Endothelial cell of umbilical vein (primary cell): ENCODE results near the gene NSA2. TPM values are rescaled to one million over a fixed set of nuclear protein-coding genes. Genes with fewer than 3 reads are reported as not detected.
"Not testable (repeated sequence)": the region's sequence is repeated elsewhere in the genome, so short reads cannot be mapped to it uniquely, and the experiment has no call there.

ENCODE experiments used
- BruUV-seq: library from RNA; stranded (reverse); fragments of 400-500 nt; replicated peaks from 2 replicates; lab custom pipeline; 2021; lab: Mats Ljungman, UMichigan
- CTCF ChIA-PET: fragments of 300-600, 350-600 bp; sonication (Branson Sonifier 250); formaldehyde crosslinking; loops from one replicate; lab custom pipeline; 2021; ENCODE audit warnings: antibody characterized with exemption, inconsistent platforms; lab: Charles Lee
- POLR2A ChIA-PET: fragments of 300-600, 350-600 bp; sonication (Branson Sonifier 250); formaldehyde crosslinking; loops from one replicate; lab custom pipeline; 2021; ENCODE audit warnings: antibody characterized with exemption, inconsistent platforms; lab: Charles Lee
- DNase-seq: peaks from one replicate; pipeline ENCODE4 v3.0.0-alpha.2; 2011; ENCODE audit warnings: low read depth, low spot score
- FAIRE-seq: peaks from 2 replicates; lab custom pipeline; 2011; peaks lifted over from hg19 to GRCh38; lab: Jason Lieb, UNC
- H2AFZ ChIP-seq: 2 replicates; pipeline ENCODE4 v1.6.0; 2012; ENCODE audit warnings: low read depth, low read length, control low read depth, inconsistent platforms
- H3K27ac ChIP-seq: 2 replicates; pipeline ENCODE4 v1.5.1; 2011; ENCODE audit warnings: low read depth, mild to moderate bottlenecking, control low read depth, low read length, moderate library complexity; ENCODE audit not compliant: insufficient read depth
- H3K27me3 ChIP-seq, 2 experiments: 2 replicates each; pipeline versions ENCODE4 v1.6.0 to v1.6.1; 2011; ENCODE audit warnings: low read length in 2 of 2, mixed read lengths in 1 of 2; ENCODE audit not compliant: control insufficient read depth in 2 of 2, insufficient read depth in 2 of 2
- H3K36me3 ChIP-seq, 2 experiments: 2 replicates in 1 of 2; 3 replicates in 1 of 2; pipeline ENCODE4 v1.5.1; 2011; ENCODE audit warnings: low read length in 2 of 2, mild to moderate bottlenecking in 1 of 2, moderate library complexity in 1 of 2; ENCODE audit not compliant: control insufficient read depth in 2 of 2, insufficient read depth in 2 of 2; ENCODE audit errors: extremely low read depth in 1 of 2
- H3K4me1 ChIP-seq: 3 replicates; pipeline ENCODE4 v1.5.1; 2011; ENCODE audit warnings: mild to moderate bottlenecking, low read length; ENCODE audit not compliant: control insufficient read depth, insufficient read depth; ENCODE audit errors: extremely low read depth
- H3K4me2 ChIP-seq: 2 replicates; pipeline ENCODE4 v1.6.1; 2011; ENCODE audit warnings: low read length, control low read depth, mixed read lengths; ENCODE audit not compliant: insufficient read depth
- H3K4me3 ChIP-seq, 3 experiments: fragments of 200-600 bp in 1 of 3; sonication (generic), shearing (Covaris generic) in 1 of 3; replicated peaks in 1 of 3; 2 replicates each; pipeline ENCODE4 v1.5.1; 2011 to 2016; ENCODE audit warnings: control low read depth in 3 of 3, low read length in 3 of 3, mild to moderate bottlenecking in 2 of 3, inconsistent platforms in 1 of 3, low read depth in 1 of 3, moderate library complexity in 1 of 3; ENCODE audit not compliant: insufficient read depth in 1 of 3
- H3K79me2 ChIP-seq: 2 replicates; pipeline ENCODE4 v1.6.0; 2012; ENCODE audit warnings: low read length, inconsistent platforms; ENCODE audit not compliant: control insufficient read depth, insufficient read depth
- H3K9ac ChIP-seq: replicated peaks from 2 replicates; pipeline ENCODE3; 2011; ENCODE audit warnings: low read length, control low read depth; ENCODE audit not compliant: insufficient read depth; ENCODE audit errors: extremely low read depth
- H3K9me1 ChIP-seq: replicated peaks from 3 replicates; pipeline ENCODE4 v1.6.0; 2011; ENCODE audit warnings: mild to moderate bottlenecking, low read length; ENCODE audit not compliant: control insufficient read depth, insufficient read depth; ENCODE audit errors: extremely low read depth
- H3K9me3 ChIP-seq: replicated peaks from 2 replicates; pipeline ENCODE4 v1.5.1; 2012; ENCODE audit warnings: low read length, inconsistent platforms; ENCODE audit not compliant: control insufficient read depth, insufficient read depth
- H4K20me1 ChIP-seq: replicated peaks from 2 replicates; pipeline ENCODE3; 2011; ENCODE audit warnings: mild to moderate bottlenecking, low read length; ENCODE audit not compliant: control insufficient read depth, insufficient read depth; ENCODE audit errors: extremely low read depth
- POLR2AphosphoS5 ChIP-seq: IDR thresholded peaks from 2 replicates; pipeline ENCODE4 v1.6.1; 2012; ENCODE audit warnings: low read depth, mild to moderate bottlenecking, control low read depth, low read length, moderate library complexity; ENCODE audit not compliant: insufficient read depth
- dilution Hi-C: fragments of 300-500 bp; cut with MboI; formaldehyde crosslinking; loops from one replicate; pipeline ENCODE4 v1.15.0; 2019; ENCODE audit warnings: low sequenced_read_pairs; ENCODE audit not compliant: extremely low pct_ligation_motif_present
- intact Hi-C: fragments of 100-400 bp; cut with micrococcal nuclease; formaldehyde crosslinking; loops from one replicate; pipeline ENCODE4 v1.10.0; 2022
- polyA plus RNA-seq, 4 experiments: library from polyadenylated mRNA; depleted of rRNA in 3 of 4; stranded (reverse) in 3 of 4; unstranded in 1 of 4; fragments of >200 nt; gene quantifications; 2 replicates each; pipeline versions ENCODE4 v1.2.1 to v1.2.3, GENCODE V29; 2011 to 2012; ENCODE audit warnings: missing spikeins in 1 of 4
- total RNA-seq: library from RNA; stranded (reverse); gene quantifications from 2 replicates; pipeline ENCODE4 v1.2.3, GENCODE V29; 2021

The NSA2 gene
- total and polyA plus RNA-seq, 2 donors (not counting 3 experiments of a cell fraction or from before 2014, with no cell fraction given): 20.7 to 73.8 TPM

- Histone ChIP-seq H3K4me2 (no peak overlapping the region), H3K9ac (no peak overlapping the region), H3K27me3 (no peaks in the 10 kb centered on the region), H4K20me1 (no peaks in the 10 kb centered on the region), H3K4me1 (no peaks in the 10 kb centered on the region), H2AFZ (no peak overlapping the region), H3K36me3 (no peaks in the 10 kb centered on the region), H3K27ac (no peak overlapping the region), H3K9me3 (no peaks in the 10 kb centered on the region), H3K79me2 (no peaks in the 10 kb centered on the region), H3K4me3 (no peak overlapping the region), H3K9me1 (no peaks in the 10 kb centered on the region)
- dilution Hi-C loops: no loop called here
- no peak for DNase-seq
- no peak for TF ChIP-seq POLR2AphosphoS5
- BruUV-seq: no TSS peak
- intact Hi-C loops: no loop called here
- POLR2A ChIA-PET: interaction anchor here (0.6 kb wide), 1 partner anchor 113 kb away, joined by 4 read pairs; no protein-coding TSS in a partner anchor
- CTCF ChIA-PET: no interaction called here
- FAIRE-seq: no peak
These were observed 20.4 kb downstream of the NSA2 start for GRCh38 chr5:74787424-74787823.

GRCh38 chr5:74791669-74792068, 24.6 kb downstream of the NSA2 start:
- CTCF ChIA-PET, POLR2A ChIA-PET, H3K27me3 ChIP-seq: not testable (repeated sequence)

More at GRCh38 chr5:74791669-74792068, 24.6 kb downstream of the NSA2 start:
- H3K9ac ChIP-seq, H2AFZ ChIP-seq, H3K4me2 ChIP-seq, H3K9me1 ChIP-seq, dilution Hi-C loops, H3K27ac ChIP-seq, intact Hi-C loops, H3K79me2 ChIP-seq, H4K20me1 ChIP-seq, FAIRE-seq, H3K9me3 ChIP-seq, H3K36me3 ChIP-seq, H3K4me1 ChIP-seq, BruUV-seq, H3K4me3 ChIP-seq, DNase-seq: not testable (repeated sequence)
